ENCODE measurements around the gene GPR12.

GPR12 gene

GRCh38 chr13:26772531-26772930 lies 11.9 kb upstream of the GPR12 start:
- no peak overlapping the region for H3K27ac ChIP-seq (ENCODE audit: low read length)
- no peaks in the 10 kb centered on the region for H3K4me1 ChIP-seq (ENCODE audit: control insufficient read depth, insufficient read depth, low read length)
- peaks cover 0 to 4% of the 10 kb centered on the region in 2 donors for H3K9me3 ChIP-seq (ENCODE audit: control insufficient read depth in 2 of 2, low read length in 2 of 2)
- no peak overlapping the region for H3K9ac ChIP-seq (ENCODE audit: low read length in 2 of 2)
- no peaks in the 10 kb centered on the region for H3K36me3 ChIP-seq (ENCODE audit: control insufficient read depth in 2 of 2, insufficient read depth in 2 of 2, low read length in 2 of 2)
- H3K27me3 ChIP-seq (ENCODE audit: control insufficient read depth in 1 of 2, insufficient read depth in 2 of 2, low read length in 2 of 2), result peaks cover 3 to 7% of the 10 kb centered on the region in 2 donors
- H3K4me3 ChIP-seq (ENCODE audit: low read length in 2 of 2), result no peak overlapping the region

GRCh38 chr13:26771796-26772195 lies 11.2 kb upstream of the GPR12 start:
- H3K4me1 ChIP-seq (ENCODE audit: control insufficient read depth, insufficient read depth, low read length), result no peaks in the 10 kb centered on the region
- peaks cover 3 to 7% of the 10 kb centered on the region in 2 donors for H3K27me3 ChIP-seq (ENCODE audit: control insufficient read depth in 1 of 2, insufficient read depth in 2 of 2, low read length in 2 of 2)

GRCh38 chr13:26762745-26763345 lies 2.3 kb upstream of the GPR12 start:
- Histone ChIP-seq H3K27me3 (ENCODE audit: control insufficient read depth in 1 of 2, insufficient read depth in 2 of 2, low read length in 2 of 2) (peaks cover 28 to 34% of the 10 kb centered on the region in 2 donors), H3K27ac (ENCODE audit: low read length) (no peak overlapping the region), H3K9ac (ENCODE audit: low read length in 2 of 2) (no peak overlapping the region), H3K36me3 (ENCODE audit: control insufficient read depth in 2 of 2, insufficient read depth in 2 of 2, low read length in 2 of 2) (no peaks in the 10 kb centered on the region), H3K4me3 (ENCODE audit: low read length in 2 of 2) (no peak overlapping the region), H3K4me1 (ENCODE audit: control insufficient read depth, insufficient read depth, low read length) (peaks cover 11% of the 10 kb centered on the region), H3K9me3 (ENCODE audit: control insufficient read depth in 2 of 2, low read length in 2 of 2) (no peaks in the 10 kb centered on the region)

More at GRCh38 chr13:26771796-26772195, 11.2 kb upstream of the GPR12 start:
- no peak overlapping the region for H3K4me3 ChIP-seq (ENCODE audit: low read length in 2 of 2)
- no peak overlapping the region for H3K27ac ChIP-seq (ENCODE audit: low read length)
- H3K9me3 ChIP-seq (ENCODE audit: control insufficient read depth in 2 of 2, low read length in 2 of 2), result peaks cover 0 to 4% of the 10 kb centered on the region in 2 donors
- H3K36me3 ChIP-seq (ENCODE audit: control insufficient read depth in 2 of 2, insufficient read depth in 2 of 2, low read length in 2 of 2), result no peaks in the 10 kb centered on the region
- H3K9ac ChIP-seq (ENCODE audit: low read length in 2 of 2), result no peak overlapping the region

GRCh38 chr13:26760832-26761582 lies 421 bp upstream of the GPR12 start:
- no peak overlapping the region for H3K27ac ChIP-seq (ENCODE audit: low read length)
- H3K4me3 ChIP-seq (ENCODE audit: low read length in 2 of 2), result peak overlapping the region in 1 of 2 donors; percentile 29
- H3K9ac ChIP-seq (ENCODE audit: low read length in 2 of 2), result no peak overlapping the region
- H3K9me3 ChIP-seq (ENCODE audit: control insufficient read depth in 2 of 2, low read length in 2 of 2), result no peaks in the 10 kb centered on the region
- H3K36me3 ChIP-seq (ENCODE audit: control insufficient read depth in 2 of 2, insufficient read depth in 2 of 2, low read length in 2 of 2), result no peaks in the 10 kb centered on the region
- H3K27me3 ChIP-seq (ENCODE audit: control insufficient read depth in 1 of 2, insufficient read depth in 2 of 2, low read length in 2 of 2), result peaks cover 27 to 34% of the 10 kb centered on the region in 2 donors
- peaks cover 11% of the 10 kb centered on the region for H3K4me1 ChIP-seq (ENCODE audit: control insufficient read depth, insufficient read depth, low read length)

- Histone ChIP-seq H3K9ac (ENCODE audit: low read length in 2 of 2) (no peak overlapping the region), H3K4me3 (ENCODE audit: low read length in 2 of 2) (peak overlapping the region; percentile 66 to 71), H3K4me1 (ENCODE audit: control insufficient read depth, insufficient read depth, low read length) (peaks cover 11% of the 10 kb centered on the region), H3K27ac (ENCODE audit: low read length) (no peak overlapping the region), H3K36me3 (ENCODE audit: control insufficient read depth in 2 of 2, insufficient read depth in 2 of 2, low read length in 2 of 2) (no peaks in the 10 kb centered on the region), H3K9me3 (ENCODE audit: control insufficient read depth in 2 of 2, low read length in 2 of 2) (no peaks in the 10 kb centered on the region), H3K27me3 (ENCODE audit: control insufficient read depth in 1 of 2, insufficient read depth in 2 of 2, low read length in 2 of 2) (peaks cover 27 to 32% of the 10 kb centered on the region in 2 donors)
Observed at GRCh38 chr13:26759249-26759906, 1.2 kb downstream of the GPR12 start.

GRCh38 chr13:26758496-26759157 lies 2.0 kb downstream of the GPR12 start:
- Histone ChIP-seq H3K27me3 (ENCODE audit: control insufficient read depth in 1 of 2, insufficient read depth in 2 of 2, low read length in 2 of 2) (peaks cover 27 to 32% of the 10 kb centered on the region in 2 donors), H3K4me1 (ENCODE audit: control insufficient read depth, insufficient read depth, low read length) (peaks cover 11% of the 10 kb centered on the region), H3K4me3 (ENCODE audit: low read length in 2 of 2) (no peak overlapping the region), H3K9me3 (ENCODE audit: control insufficient read depth in 2 of 2, low read length in 2 of 2) (no peaks in the 10 kb centered on the region), H3K36me3 (ENCODE audit: control insufficient read depth in 2 of 2, insufficient read depth in 2 of 2, low read length in 2 of 2) (no peaks in the 10 kb centered on the region), H3K9ac (ENCODE audit: low read length in 2 of 2) (no peak overlapping the region), H3K27ac (ENCODE audit: low read length) (no peak overlapping the region)

GRCh38 chr13:26756961-26757360 lies 3.6 kb downstream of the GPR12 start:
- Histone ChIP-seq H3K36me3 (ENCODE audit: control insufficient read depth in 2 of 2, insufficient read depth in 2 of 2, low read length in 2 of 2) (no peaks in the 10 kb centered on the region), H3K4me1 (ENCODE audit: control insufficient read depth, insufficient read depth, low read length) (peaks cover 11% of the 10 kb centered on the region), H3K27me3 (ENCODE audit: control insufficient read depth in 1 of 2, insufficient read depth in 2 of 2, low read length in 2 of 2) (peaks cover 24 to 32% of the 10 kb centered on the region in 2 donors), H3K27ac (ENCODE audit: low read length) (no peak overlapping the region), H3K4me3 (ENCODE audit: low read length in 2 of 2) (no peak overlapping the region), H3K9me3 (ENCODE audit: control insufficient read depth in 2 of 2, low read length in 2 of 2) (no peaks in the 10 kb centered on the region), H3K9ac (ENCODE audit: low read length in 2 of 2) (no peak overlapping the region)

GRCh38 chr13:26752671-26753070 lies 7.9 kb downstream of the GPR12 start:
- Histone ChIP-seq H3K4me3 (ENCODE audit: low read length in 2 of 2) (no peak overlapping the region), H3K27me3 (ENCODE audit: control insufficient read depth in 1 of 2, insufficient read depth in 2 of 2, low read length in 2 of 2) (peaks cover 0 to 3% of the 10 kb centered on the region in 2 donors), H3K4me1 (ENCODE audit: control insufficient read depth, insufficient read depth, low read length) (no peaks in the 10 kb centered on the region), H3K36me3 (ENCODE audit: control insufficient read depth in 2 of 2, insufficient read depth in 2 of 2, low read length in 2 of 2) (no peaks in the 10 kb centered on the region), H3K27ac (ENCODE audit: low read length) (no peak overlapping the region), H3K9me3 (ENCODE audit: control insufficient read depth in 2 of 2, low read length in 2 of 2) (no peaks in the 10 kb centered on the region), H3K9ac (ENCODE audit: low read length in 2 of 2) (no peak overlapping the region)

GRCh38 chr13:26749905-26750304 lies 10.7 kb downstream of the GPR12 start:
- peaks cover 0 to 2% of the 10 kb centered on the region in 2 donors for H3K27me3 ChIP-seq (ENCODE audit: control insufficient read depth in 1 of 2, insufficient read depth in 2 of 2, low read length in 2 of 2)
- no peak overlapping the region for H3K4me3 ChIP-seq (ENCODE audit: low read length in 2 of 2)
- no peaks in the 10 kb centered on the region for H3K9me3 ChIP-seq (ENCODE audit: control insufficient read depth in 2 of 2, low read length in 2 of 2)
- H3K9ac ChIP-seq (ENCODE audit: low read length in 2 of 2), result no peak overlapping the region
- no peaks in the 10 kb centered on the region for H3K36me3 ChIP-seq (ENCODE audit: control insufficient read depth in 2 of 2, insufficient read depth in 2 of 2, low read length in 2 of 2)
- H3K4me1 ChIP-seq (ENCODE audit: control insufficient read depth, insufficient read depth, low read length), result no peaks in the 10 kb centered on the region
- H3K27ac ChIP-seq (ENCODE audit: low read length), result no peak overlapping the region

- Histone ChIP-seq H3K4me1 (ENCODE audit: control insufficient read depth, insufficient read depth, low read length) (no peaks in the 10 kb centered on the region), H3K9me3 (ENCODE audit: control insufficient read depth in 2 of 2, low read length in 2 of 2) (no peaks in the 10 kb centered on the region), H3K27ac (ENCODE audit: low read length) (no peak overlapping the region), H3K27me3 (ENCODE audit: control insufficient read depth in 1 of 2, insufficient read depth in 2 of 2, low read length in 2 of 2) (peaks cover 0 to 2% of the 10 kb centered on the region in 2 donors), H3K36me3 (ENCODE audit: control insufficient read depth in 2 of 2, insufficient read depth in 2 of 2, low read length in 2 of 2) (no peaks in the 10 kb centered on the region), H3K4me3 (ENCODE audit: low read length in 2 of 2) (no peak overlapping the region), H3K9ac (ENCODE audit: low read length in 2 of 2) (no peak overlapping the region)
Observed at GRCh38 chr13:26749285-26749684, 11.3 kb downstream of the GPR12 start.

Data from stomach smooth muscle (tissue), 2 donors.